ENCODE measurements around the gene ZBTB7A.

ZBTB7A gene

GRCh38 chr19:4054441-4055208 lies 12.1 kb downstream of the ZBTB7A start:
- no peak for DNase-seq (ENCODE audit: low spot score)

DNA sequence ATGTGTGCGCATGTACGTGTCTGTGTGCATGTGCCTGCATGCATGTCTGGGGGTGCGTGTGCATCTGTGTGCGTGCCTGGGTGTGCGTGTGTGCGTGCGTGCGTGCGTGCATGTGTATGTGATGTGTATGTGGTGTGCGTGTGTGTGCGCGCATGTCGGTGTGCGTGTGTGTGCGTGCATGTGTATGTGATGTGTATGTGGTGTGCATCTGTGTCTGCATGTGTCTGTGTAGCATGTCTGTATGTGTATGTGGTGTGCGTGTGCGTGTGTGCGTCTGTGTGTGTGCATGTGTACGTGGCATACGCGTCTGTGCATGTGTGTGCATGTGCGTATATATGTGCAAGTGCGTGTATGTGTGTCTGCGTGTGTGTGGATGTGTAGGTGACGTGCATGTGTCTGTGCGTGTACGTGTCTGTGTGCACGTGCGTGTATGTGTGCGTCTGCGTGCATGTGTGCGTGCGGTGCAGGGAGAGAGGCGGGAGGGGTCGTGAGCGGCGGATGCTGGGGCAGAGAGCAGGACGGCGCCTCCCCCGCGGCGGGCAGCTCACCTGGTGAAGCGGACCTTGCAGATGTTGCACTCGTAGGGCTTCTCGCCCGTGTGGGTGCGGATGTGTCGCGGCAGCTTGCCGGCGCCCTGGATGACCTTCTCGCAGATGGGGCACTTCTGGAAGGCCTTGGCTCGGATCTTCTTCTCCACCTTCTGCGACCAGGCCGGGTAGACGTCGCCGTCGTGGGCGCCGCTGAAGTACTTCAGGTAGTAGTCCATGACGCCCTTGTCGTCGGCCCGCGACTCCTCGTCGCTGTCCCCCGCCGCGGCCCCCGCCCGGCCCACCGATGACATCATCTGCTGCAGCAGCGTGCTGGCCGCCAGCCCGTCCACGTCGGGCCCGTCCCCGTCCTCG lies 13.0 kb downstream of the ZBTB7A start:
- no peak for DNase-seq (ENCODE audit: low spot score)

DNA sequence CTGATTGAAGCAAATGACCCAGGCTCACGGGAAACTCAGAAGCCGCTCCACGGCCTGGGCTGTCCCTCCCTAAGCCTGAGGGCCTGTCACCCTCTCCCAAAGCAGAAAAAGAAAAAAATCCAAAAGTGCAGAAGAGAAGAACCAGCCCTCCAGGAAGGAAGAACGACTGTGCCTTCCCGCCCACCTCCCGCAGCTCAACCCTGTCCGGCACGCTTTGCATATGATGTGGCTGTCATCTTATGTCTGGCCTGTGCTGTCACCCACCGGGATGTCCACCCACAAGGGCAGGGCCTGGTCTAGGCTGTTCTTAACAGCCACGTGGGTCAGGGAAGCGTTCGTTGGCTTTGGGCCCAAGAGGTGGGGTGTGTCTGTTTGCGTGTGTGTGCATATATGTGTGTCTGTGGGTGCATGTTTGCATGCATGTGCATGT lies 13.7 kb downstream of the ZBTB7A start:
- no peak for DNase-seq (ENCODE audit: low spot score)

DNA sequence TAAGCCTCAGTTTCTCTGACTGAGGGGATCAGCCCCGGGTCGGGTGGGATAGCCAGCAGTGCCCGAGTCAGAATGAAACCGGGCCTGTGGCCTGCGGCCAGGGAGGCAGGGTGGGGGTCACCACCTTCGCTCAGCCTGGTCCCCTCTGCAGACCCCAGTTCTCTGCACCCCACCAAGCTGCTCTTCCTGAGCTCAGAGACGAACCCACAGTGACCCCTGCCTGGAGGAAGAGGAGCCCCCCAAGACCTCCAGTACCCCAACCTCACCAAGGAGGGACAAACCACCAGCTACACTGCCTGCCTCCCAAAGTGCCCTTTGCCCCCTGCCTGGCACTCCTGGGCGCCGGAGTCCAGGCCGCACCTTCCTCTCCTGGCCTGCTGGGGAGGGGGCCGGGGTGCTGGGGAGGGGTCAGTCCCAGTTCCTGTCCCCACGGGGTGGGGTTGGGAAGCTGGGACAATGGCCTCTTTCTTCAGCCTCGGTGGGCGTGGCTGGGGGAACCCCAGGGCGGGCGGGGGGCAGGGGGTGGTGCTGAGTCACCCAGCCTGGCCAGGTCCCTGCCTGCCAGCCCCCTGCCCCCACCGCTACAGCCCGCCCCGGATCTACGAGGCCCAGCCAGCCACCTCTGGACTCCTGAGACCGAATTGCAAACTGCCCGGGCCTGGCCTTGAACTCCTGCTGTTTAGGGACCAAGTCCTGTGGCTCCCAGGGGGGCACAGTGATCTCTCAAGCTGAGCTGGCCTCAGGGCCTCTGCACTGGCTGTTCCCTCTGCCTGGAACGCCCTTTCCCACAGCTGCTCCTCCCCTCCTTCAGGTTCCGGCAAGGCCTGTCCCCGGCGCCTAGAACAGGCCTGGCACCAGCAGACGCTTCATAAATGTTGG lies 14.3 kb downstream of the ZBTB7A start:
- DNase-seq (ENCODE audit: low spot score): no peak

DNA sequence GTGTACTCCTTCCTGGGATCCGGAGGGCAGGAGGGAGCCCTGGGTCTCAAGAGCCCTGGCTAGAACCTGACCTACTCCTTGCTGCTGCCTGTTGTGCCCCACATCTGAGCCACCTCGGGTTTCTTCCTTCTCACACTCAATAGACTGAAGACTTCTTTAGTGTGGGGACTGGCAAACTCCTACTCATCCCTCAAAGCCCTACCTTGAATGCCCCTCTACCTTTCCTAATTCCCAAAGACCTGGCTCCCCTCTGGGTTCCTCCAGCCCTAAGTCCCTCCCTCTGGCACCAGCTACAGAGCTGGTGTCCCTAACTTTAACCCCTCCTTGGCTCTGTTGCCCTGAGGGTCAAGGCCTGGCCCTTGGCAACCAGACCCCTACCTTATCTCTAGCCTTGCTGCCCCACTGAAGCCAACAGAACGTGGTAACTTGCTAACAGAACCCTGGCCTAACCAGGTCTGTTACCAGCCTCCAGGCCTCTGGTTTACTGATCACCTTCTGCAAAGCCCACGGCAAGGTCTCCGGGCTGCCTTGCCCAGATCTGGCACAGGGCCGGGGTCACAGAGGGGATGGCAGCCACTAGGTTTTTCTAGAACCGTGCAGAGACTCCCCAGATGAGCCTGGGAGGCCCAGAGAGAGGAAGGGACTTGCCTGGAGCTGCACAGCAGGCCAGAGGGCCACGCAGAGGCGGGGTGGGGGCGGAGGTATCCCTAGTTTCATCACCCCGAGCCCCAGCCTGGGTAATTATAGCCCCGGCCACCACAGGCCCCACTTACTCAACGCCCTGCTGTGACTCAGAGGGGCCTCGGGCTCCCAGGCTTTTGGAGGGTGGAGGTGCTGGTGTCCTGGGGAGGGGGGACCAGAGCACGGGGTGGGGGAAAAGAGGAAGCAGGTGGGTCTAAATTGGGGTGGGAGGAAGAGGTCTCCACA lies 15.3 kb downstream of the ZBTB7A start:
- peak; percentile 19 for DNase-seq (ENCODE audit: low spot score)

GRCh38 chr19:4049432-4049831 lies 17.3 kb downstream of the ZBTB7A start:
- no peak for DNase-seq (ENCODE audit: low spot score)

- no peak for DNase-seq (ENCODE audit: low spot score)
These were observed 19.6 kb downstream of the ZBTB7A start for GRCh38 chr19:4046946-4047683.

- no peak for DNase-seq (ENCODE audit: low spot score)
These were observed 20.4 kb downstream of the ZBTB7A start for GRCh38 chr19:4046362-4046691.

DNA sequence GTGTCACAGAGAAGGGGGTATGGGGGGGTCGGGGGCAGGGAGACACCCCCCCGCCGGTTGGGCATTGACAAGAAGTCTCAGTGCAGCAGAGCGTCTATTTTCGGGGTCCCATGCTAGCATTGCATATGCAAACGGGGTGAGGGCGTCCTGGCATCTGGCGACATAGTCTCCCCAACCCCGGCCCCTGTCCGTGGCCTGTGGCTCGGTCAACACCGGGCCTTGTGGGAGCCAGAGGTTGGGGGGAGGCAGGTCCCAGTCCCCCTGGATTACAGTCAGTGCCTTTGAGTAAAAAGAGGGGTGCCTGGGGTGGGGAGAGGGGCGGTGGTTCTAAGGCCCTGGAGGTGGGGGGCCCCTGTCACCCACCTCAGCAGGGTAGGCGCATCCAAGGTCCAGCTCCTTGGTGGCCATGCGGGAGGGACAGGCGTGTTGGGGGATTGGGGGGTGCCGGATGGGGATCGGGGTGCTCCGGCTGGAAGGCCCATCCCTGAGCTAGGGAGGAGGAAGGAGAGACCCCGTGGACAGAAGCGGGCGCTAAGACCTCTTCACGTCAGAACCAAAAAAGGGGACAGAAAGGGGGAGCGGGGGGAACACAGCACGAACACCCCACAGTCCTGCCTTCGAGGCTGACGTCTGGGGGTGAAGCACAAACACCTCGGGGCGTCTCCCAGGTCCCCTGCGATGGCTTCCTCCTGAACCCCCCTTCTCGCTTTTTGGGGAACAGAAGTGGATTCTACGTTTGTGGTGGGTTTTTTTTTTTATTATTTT lies 20.9 kb downstream of the ZBTB7A start:
- DNase-seq (ENCODE audit: low spot score): no peak

GRCh38 chr19:4044990-4045465 lies 21.7 kb downstream of the ZBTB7A start:
- no peak for DNase-seq (ENCODE audit: low spot score)

DNA sequence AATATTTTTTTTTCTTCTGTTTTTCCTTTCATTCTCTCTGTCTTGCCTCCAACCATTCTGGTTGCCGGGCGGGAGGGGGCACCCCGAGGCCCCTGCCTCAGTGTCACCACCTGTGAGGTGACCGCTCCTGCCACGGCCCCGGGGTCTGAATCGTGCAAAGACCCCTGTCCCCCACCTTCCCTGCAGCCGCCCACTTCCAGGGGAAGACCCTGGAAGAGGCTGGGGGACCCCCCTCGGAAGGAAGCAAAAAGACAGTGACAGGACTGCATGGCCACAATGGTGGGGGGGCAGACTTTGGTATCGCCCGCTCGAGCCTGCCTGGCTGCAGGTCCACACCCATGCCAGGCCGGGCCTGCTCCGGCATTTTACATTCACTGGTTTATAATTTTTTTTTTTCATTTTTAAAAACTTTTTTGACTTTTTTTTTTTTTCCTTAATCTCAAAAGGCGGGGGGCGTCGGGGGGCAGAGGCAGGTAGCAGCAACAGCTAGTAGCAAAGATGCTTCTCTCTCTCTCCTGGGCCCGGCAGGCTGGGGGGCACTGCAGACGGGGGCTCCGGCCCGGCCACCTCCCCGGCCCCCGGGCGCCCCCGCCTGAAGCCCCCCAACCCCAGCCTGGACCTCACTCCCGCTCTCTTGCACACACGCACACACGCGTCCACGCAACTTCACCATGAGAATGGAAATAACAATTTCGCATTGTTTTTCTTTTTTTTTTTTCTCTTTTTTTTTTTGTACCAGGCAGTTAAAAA lies 22.6 kb downstream of the ZBTB7A start:
- no peak for DNase-seq (ENCODE audit: low spot score)

DNA sequence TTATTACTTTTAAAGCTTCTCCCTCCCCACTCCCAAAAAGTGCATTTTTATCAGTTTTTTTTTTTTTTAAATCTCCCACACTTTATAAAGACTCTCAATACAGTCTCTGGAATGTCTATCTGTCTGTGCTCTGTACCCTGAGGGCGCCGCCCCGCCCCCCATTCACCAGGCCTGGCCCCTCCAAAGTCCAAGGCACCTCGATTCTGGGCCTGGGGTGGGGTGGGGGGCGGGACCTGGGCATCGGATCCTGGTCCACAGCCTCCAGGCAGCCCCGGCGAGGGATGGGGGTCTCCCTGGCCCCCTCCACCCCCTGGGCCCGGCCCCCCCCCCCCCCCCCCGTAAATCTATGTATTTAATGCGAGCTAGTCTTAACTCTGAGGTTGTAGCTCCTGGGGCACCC lies 23.3 kb downstream of the ZBTB7A start:
- DNase-seq (ENCODE audit: low spot score): no peak

DNA sequence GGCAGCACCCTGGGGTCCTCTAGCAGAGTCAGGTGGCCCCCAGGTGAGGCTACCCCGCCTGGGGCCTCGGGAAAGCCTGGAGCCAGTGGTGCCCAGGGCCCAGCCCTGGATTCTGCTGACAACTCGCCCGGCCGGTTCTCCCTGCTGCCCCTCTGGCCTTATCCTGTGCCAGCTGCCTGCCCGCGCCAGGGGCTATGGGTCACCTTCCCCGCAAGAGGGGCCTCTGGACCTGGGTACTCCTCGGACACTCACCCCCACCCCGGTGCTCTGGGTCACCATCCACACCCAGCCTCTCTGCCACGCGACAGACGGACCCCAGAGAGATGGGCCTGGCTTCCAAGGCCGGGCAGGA lies 24.0 kb downstream of the ZBTB7A start:
- DNase-seq (ENCODE audit: low spot score): no peak

DNA sequence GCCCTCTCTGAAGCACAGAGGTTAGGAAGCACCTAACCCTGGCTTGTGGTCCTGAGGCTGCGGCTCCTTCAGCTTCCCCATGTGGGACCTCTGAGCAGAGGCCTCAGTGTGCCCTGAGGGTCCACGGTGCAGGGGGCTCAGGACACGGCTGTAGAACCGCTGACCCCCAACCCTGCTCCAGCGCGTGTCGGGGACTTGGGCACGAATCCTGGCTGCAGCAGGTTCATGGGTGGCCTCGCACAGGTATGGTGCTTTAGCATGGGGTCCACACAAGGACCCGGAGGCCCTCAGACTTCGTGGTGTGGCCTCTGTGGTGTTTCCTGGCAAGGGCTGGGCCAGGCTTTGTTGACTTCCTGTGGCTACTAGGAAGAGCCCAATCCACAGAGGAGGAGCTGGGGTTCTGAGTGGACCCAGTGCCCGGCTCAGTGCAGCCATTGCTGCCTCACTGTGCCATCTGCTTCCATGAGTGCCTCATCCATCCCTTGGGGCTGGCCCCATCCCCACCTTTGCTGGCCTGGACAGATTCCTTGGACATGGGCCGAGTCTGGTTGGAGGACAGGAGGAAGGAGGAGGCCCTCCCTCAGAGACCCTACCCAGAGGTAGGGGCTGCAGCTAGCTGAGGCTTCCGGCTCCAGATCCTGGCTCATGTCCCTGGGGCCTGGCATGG lies 24.5 kb downstream of the ZBTB7A start:
- DNase-seq (ENCODE audit: low spot score): no peak

GRCh38 chr19:4038661-4039423 lies 27.9 kb downstream of the ZBTB7A start:
- DNase-seq (ENCODE audit: low spot score): no peak

GRCh38 chr19:4038057-4038456 lies 28.6 kb downstream of the ZBTB7A start:
- no peak for DNase-seq (ENCODE audit: low spot score)

DNA sequence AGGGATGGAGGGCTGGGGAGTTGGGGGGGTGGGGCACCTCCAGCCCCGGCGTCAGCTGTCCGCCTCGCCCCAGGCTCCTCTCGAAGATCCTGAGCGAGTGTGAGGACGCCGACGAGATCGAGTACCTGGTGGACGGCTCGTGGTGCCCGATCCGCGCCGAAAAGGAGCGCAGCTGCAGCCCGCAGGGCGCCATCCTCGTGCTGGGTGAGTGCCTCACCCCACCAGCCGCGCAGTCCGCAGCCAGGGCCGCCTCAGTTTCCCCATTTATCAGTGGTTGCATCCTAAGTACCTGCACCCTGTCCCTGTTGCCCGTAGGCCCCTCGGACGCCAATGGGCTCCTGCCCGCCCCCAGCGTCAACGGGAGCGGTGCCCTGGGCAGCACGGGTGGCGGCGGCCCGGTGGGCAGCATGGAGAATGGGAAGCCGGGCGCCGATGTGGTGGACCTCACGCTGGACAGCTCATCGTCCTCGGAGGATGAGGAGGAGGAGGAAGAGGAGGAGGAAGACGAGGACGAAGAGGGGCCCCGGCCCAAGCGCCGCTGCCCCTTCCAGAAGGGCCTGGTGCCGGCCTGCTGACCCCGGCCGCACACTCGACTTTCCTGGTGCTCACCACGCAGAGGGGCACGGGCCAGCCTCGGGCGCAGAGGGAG lies 29.3 kb downstream of the ZBTB7A start:
- no peak for DNase-seq (ENCODE audit: low spot score)
